ENCODE data around the gene TET3. TPM values are rescaled to one million over a fixed set of nuclear protein-coding genes. Genes with fewer than 3 reads are reported as not detected.

TET3 gene
- polyA plus RNA-seq, 1 of the 3 experiments (the other 2 are of a cell fraction) = 1.6 TPM

DNA sequence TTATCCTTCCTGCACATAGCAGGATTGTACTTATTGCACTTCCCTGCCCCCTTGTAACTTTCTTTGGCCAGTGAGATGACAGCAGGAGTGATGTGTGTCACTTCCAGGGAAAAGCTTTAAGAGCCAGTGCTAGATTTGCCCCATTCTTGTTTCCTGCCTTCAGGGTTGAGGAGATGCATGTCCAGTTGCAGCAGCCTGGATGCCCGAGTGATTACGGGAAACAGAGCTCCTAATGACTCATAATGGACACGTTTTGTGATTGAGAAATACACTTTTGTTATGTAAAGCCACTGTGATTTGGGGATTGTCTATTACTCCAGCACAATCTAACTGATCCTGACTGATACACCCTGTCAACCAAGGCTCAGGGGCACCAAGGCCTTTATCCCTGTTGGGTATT is 5.0 kb upstream of the TET3 start:
- no peak for DNase-seq
- Histone ChIP-seq H3K4me1 (ENCODE audit: control insufficient read depth in 1 of 2, insufficient read depth in 2 of 2, low read depth in 1 of 2, low read length in 1 of 2) (peaks cover 4 to 33% of the 10 kb centered on the region in 2 experiments; a peak in 3 of 4 replicates), H3F3A (replicated peaks; ENCODE audit: insufficient read depth) (peaks cover 19% of the 10 kb centered on the region), H2AFZ (ENCODE audit: low read depth) (no peak overlapping the region), H3K4me3 (ENCODE audit: low read depth in 2 of 2, low read length in 1 of 2) (no peak overlapping the region), H3K27ac (ENCODE audit: low read depth in 2 of 2, low read length in 1 of 2) (0 out of 4 replicates have a peak overlapping the region, but pooled peaks of 1 of the 2 experiments have one; percentile 3), H3K27me3 (ENCODE audit: insufficient read depth) (no peaks in the 10 kb centered on the region), H3K4me2 (0 out of 2 replicates have a peak overlapping the region, but pooled peaks have one; percentile 40), H3K9me2 (no peaks in the 10 kb centered on the region), H3K79me2 (ENCODE audit: insufficient read depth) (no peaks in the 10 kb centered on the region), H3K36me3 (replicated peaks in 1 of 2; ENCODE audit: control insufficient read depth in 1 of 2, insufficient read depth in 2 of 2, low read length in 1 of 2) (no peaks in the 10 kb centered on the region), H4K20me1 (ENCODE audit: insufficient read depth) (no peaks in the 10 kb centered on the region), H3K9ac (no peak overlapping the region), H3K9me3 (no peaks in the 10 kb centered on the region)
- TF ChIP-seq, protein P1, sequence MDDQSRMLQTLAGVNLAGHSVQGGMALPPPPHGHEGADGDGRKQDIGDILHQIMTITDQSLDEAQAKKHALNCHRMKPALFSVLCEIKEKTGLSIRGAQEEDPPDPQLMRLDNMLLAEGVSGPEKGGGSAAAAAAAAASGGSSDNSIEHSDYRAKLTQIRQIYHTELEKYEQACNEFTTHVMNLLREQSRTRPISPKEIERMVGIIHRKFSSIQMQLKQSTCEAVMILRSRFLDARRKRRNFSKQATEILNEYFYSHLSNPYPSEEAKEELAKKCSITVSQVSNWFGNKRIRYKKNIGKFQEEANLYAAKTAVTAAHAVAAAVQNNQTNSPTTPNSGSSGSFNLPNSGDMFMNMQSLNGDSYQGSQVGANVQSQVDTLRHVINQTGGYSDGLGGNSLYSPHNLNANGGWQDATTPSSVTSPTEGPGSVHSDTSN (IDR thresholded peaks at IDR 0.05) = peak; percentile 71
- TF ChIP-seq, protein P2, sequence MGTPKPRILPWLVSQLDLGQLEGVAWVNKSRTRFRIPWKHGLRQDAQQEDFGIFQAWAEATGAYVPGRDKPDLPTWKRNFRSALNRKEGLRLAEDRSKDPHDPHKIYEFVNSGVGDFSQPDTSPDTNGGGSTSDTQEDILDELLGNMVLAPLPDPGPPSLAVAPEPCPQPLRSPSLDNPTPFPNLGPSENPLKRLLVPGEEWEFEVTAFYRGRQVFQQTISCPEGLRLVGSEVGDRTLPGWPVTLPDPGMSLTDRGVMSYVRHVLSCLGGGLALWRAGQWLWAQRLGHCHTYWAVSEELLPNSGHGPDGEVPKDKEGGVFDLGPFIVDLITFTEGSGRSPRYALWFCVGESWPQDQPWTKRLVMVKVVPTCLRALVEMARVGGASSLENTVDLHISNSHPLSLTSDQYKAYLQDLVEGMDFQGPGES (IDR thresholded peaks at IDR 0.05; ENCODE audit: low read depth, low read length) = no peak
- TF ChIP-seq SIN3A (IDR thresholded peaks at IDR 0.05; ENCODE audit: borderline replicate concordance, low read depth, low read length) (no peak), ELF1 (IDR thresholded peaks at IDR 0.05) (no peak), POLR2AphosphoS5 (IDR thresholded peaks at IDR 0.05; ENCODE audit: low read depth, low read length) (peak; percentile 37), JUND (IDR thresholded peaks at IDR 0.05) (peak; percentile 62; the same call in 1 of the 2 replicates), FOSL2 (IDR thresholded peaks at IDR 0.05; ENCODE audit: borderline replicate concordance, low read depth) (peak; percentile 70; the same call in 1 of the 2 replicates), FOXM1 (IDR thresholded peaks at IDR 0.05; ENCODE audit: low read depth) (no peak), NFIC (IDR thresholded peaks at IDR 0.05; ENCODE audit: borderline replicate concordance) (no peak), TCF12 (IDR thresholded peaks at IDR 0.05) (peak; percentile 54; the same call in 1 of the 2 replicates)
- TF ChIP-seq, protein P3, sequence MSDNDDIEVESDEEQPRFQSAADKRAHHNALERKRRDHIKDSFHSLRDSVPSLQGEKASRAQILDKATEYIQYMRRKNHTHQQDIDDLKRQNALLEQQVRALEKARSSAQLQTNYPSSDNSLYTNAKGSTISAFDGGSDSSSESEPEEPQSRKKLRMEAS (IDR thresholded peaks at IDR 0.05; ENCODE audit: low read depth) = peak; percentile 50; the same call in 1 of the 2 replicates
- CTCF ChIA-PET = no interaction called here
- POLR2A ChIA-PET = no interaction called here
- 8% methylated on average over 3 of the region's 3 CpGs for WGBS (ENCODE audit: low lambda C conversion rate)

DNA sequence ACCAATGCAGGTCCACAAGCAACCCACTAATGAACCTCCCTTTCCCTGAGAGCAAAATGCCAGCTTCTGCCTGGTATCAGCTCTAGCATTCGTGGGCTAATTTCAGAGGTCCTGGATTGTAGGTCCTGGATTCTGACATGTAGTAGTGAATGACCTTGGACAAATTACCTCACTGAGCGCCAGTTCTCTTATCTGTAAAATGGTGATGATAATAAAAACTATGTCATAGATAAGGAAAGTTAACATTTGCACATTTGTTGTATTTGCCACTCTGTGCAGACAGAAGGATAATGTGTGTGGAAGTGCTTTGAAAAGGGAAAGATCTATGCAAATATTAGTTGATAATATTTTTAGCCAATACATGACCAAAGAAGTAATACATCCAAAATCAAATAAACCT is 4.1 kb upstream of the TET3 start:
- Histone ChIP-seq H3F3A (replicated peaks; ENCODE audit: insufficient read depth) (peaks cover 19% of the 10 kb centered on the region), H3K79me2 (ENCODE audit: insufficient read depth) (no peaks in the 10 kb centered on the region), H2AFZ (ENCODE audit: low read depth) (no peak overlapping the region), H3K9ac (no peak overlapping the region), H3K9me2 (no peaks in the 10 kb centered on the region), H3K36me3 (replicated peaks in 1 of 2; ENCODE audit: control insufficient read depth in 1 of 2, insufficient read depth in 2 of 2, low read length in 1 of 2) (no peaks in the 10 kb centered on the region), H4K20me1 (ENCODE audit: insufficient read depth) (no peaks in the 10 kb centered on the region), H3K27me3 (ENCODE audit: insufficient read depth) (no peaks in the 10 kb centered on the region), H3K4me2 (no peak overlapping the region), H3K27ac (ENCODE audit: low read depth in 2 of 2, low read length in 1 of 2) (no peak overlapping the region), H3K9me3 (no peaks in the 10 kb centered on the region), H3K4me3 (ENCODE audit: low read depth in 2 of 2, low read length in 1 of 2) (no peak overlapping the region), H3K4me1 (ENCODE audit: control insufficient read depth in 1 of 2, insufficient read depth in 2 of 2, low read depth in 1 of 2, low read length in 1 of 2) (peaks cover 4 to 33% of the 10 kb centered on the region in 2 experiments; a peak in 3 of 4 replicates)
- no peak for DNase-seq
- ChIA-PET POLR2A (no interaction called here), CTCF (interaction anchor here (1.6 kb wide), 1 partner anchor 40 kb away, joined by 3 read pairs; no protein-coding TSS in a partner anchor)
- WGBS (ENCODE audit: low lambda C conversion rate) = 91% methylated on average over 2 of the region's 2 CpGs
- TF ChIP-seq FOXJ3 (CRISPR knock-in tag; IDR thresholded peaks at IDR 0.05) (no peak), EZH2phosphoT487 (IDR thresholded peaks at IDR 0.05; ENCODE audit: borderline replicate concordance, low read depth) (no peak), MEF2A (IDR thresholded peaks at IDR 0.05; ENCODE audit: borderline replicate concordance, low read depth) (no peak), SMC3 (IDR thresholded peaks at IDR 0.05; ENCODE audit: low read depth, low read length) (no peak), SIN3A (IDR thresholded peaks at IDR 0.05; ENCODE audit: borderline replicate concordance, low read depth, low read length) (no peak), CHD2 (IDR thresholded peaks at IDR 0.05; ENCODE audit: low read length, partially characterized antibody) (no peak), TEAD4 (IDR thresholded peaks at IDR 0.05; ENCODE audit: borderline replicate concordance, insufficient read depth) (no peak)
- TF ChIP-seq, protein P1 (IDR thresholded peaks at IDR 0.05) = no peak
- TF ChIP-seq, protein P4, sequence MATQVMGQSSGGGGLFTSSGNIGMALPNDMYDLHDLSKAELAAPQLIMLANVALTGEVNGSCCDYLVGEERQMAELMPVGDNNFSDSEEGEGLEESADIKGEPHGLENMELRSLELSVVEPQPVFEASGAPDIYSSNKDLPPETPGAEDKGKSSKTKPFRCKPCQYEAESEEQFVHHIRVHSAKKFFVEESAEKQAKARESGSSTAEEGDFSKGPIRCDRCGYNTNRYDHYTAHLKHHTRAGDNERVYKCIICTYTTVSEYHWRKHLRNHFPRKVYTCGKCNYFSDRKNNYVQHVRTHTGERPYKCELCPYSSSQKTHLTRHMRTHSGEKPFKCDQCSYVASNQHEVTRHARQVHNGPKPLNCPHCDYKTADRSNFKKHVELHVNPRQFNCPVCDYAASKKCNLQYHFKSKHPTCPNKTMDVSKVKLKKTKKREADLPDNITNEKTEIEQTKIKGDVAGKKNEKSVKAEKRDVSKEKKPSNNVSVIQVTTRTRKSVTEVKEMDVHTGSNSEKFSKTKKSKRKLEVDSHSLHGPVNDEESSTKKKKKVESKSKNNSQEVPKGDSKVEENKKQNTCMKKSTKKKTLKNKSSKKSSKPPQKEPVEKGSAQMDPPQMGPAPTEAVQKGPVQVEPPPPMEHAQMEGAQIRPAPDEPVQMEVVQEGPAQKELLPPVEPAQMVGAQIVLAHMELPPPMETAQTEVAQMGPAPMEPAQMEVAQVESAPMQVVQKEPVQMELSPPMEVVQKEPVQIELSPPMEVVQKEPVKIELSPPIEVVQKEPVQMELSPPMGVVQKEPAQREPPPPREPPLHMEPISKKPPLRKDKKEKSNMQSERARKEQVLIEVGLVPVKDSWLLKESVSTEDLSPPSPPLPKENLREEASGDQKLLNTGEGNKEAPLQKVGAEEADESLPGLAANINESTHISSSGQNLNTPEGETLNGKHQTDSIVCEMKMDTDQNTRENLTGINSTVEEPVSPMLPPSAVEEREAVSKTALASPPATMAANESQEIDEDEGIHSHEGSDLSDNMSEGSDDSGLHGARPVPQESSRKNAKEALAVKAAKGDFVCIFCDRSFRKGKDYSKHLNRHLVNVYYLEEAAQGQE (IDR thresholded peaks at IDR 0.05; ENCODE audit: low read depth, low read length) = no peak
- TF ChIP-seq, protein P2 (IDR thresholded peaks at IDR 0.05; ENCODE audit: low read depth, low read length) = no peak
